DLD1 (cell line): ENCODE data around the gene NTRK2.

Experiments used
- in situ Hi-C: cut with HindIII; loops from 2 replicates; pipeline ENCODE4 v1.10.0; 2017; ENCODE audit warnings: low sequenced_read_pairs

The NTRK2 gene

GRCh38 chr9:84669288-84670137, at the start of gene NTRK2:
TSS of gene NTRK2 (plus strand) at chr9:84669729. CDS start at chr9:84670749, 1,020 bp downstream.
- in situ Hi-C loops = no loop called here

GRCh38 chr9:84620338-84620737, 49.2 kb upstream of the NTRK2 start:
- in situ Hi-C loops = no loop called here

GRCh38 chr9:84621811-84622210, 47.7 kb upstream of the NTRK2 start:
- in situ Hi-C loops = no loop called here

GRCh38 chr9:84622981-84623380, 46.5 kb upstream of the NTRK2 start:
- in situ Hi-C loops = no loop called here

- in situ Hi-C loops = no loop called here
Measured at GRCh38 chr9:84636436-84636835, 33.1 kb upstream of the NTRK2 start.

- in situ Hi-C loops = no loop called here
Measured at GRCh38 chr9:84642553-84643141, 26.9 kb upstream of the NTRK2 start.

GRCh38 chr9:84647699-84648098, 21.8 kb upstream of the NTRK2 start:
- in situ Hi-C loops = no loop called here

GRCh38 chr9:84652496-84653120, 16.9 kb upstream of the NTRK2 start:
- in situ Hi-C loops = no loop called here

- in situ Hi-C loops = no loop called here
Measured at GRCh38 chr9:84655447-84655846, 14.1 kb upstream of the NTRK2 start.

- in situ Hi-C loops = no loop called here
Measured at GRCh38 chr9:84659313-84659712, 10.2 kb upstream of the NTRK2 start.

- in situ Hi-C loops = no loop called here
Measured at GRCh38 chr9:84659773-84660172, 9.8 kb upstream of the NTRK2 start.

GRCh38 chr9:84667571-84668195, 1.8 kb upstream of the NTRK2 start:
- in situ Hi-C loops = no loop called here

GRCh38 chr9:84668196-84669012, 1.1 kb upstream of the NTRK2 start:
- in situ Hi-C loops = no loop called here

- in situ Hi-C loops = no loop called here
Measured at GRCh38 chr9:84669013-84669287, 579 bp upstream of the NTRK2 start.

GRCh38 chr9:84670138-84671041, 861 bp downstream of the NTRK2 start:
- in situ Hi-C loops = no loop called here

- in situ Hi-C loops = no loop called here
Measured at GRCh38 chr9:84671586-84672521, 2.3 kb downstream of the NTRK2 start.

GRCh38 chr9:84673806-84674205, 4.3 kb downstream of the NTRK2 start:
- in situ Hi-C loops = no loop called here

GRCh38 chr9:84677080-84677479, 7.6 kb downstream of the NTRK2 start:
- in situ Hi-C loops = no loop called here

- in situ Hi-C loops = no loop called here
Measured at GRCh38 chr9:84679571-84679970, 10.0 kb downstream of the NTRK2 start.
